Activated CD4-positive, alpha-beta memory T cell treated with anti-CD3 and anti-CD28 coated beads for 36 hours (primary cell): ENCODE results near the gene RPL21. TPM values are rescaled to one million over a fixed set of nuclear protein-coding genes. Genes with fewer than 3 reads are reported as not detected.

Experiments
- CTCF ChIA-PET: fragments of 350-600 bp; sonication (Branson Sonifier 250); formaldehyde crosslinking; loops from one replicate; lab custom pipeline; 2021; ENCODE audit warnings: antibody characterized with exemption, inconsistent platforms; lab: Charles Lee
- POLR2A ChIA-PET: fragments of 350-600 bp; sonication (Branson Sonifier 250); formaldehyde crosslinking; loops from one replicate; lab custom pipeline; 2021; ENCODE audit warnings: antibody characterized with exemption; lab: Charles Lee
- DNase-seq: peaks from one replicate; pipeline ENCODE4 v3.0.0-alpha.2; 2020
- H3K27ac Mint-ChIP-seq: one replicate; pipeline ENCODE4 v1.8.0; 2021; ENCODE audit warnings: mixed read lengths
- H3K27me3 Mint-ChIP-seq: one replicate; pipeline ENCODE4 v1.8.0; 2021; ENCODE audit warnings: mixed read lengths
- H3K36me3 Mint-ChIP-seq: one replicate; pipeline ENCODE4 v1.8.0; 2021; ENCODE audit warnings: mixed read lengths
- H3K4me1 Mint-ChIP-seq: one replicate; pipeline ENCODE4 v1.8.0; 2021; ENCODE audit warnings: low read depth, mixed read lengths
- H3K4me3 Mint-ChIP-seq: one replicate; pipeline ENCODE4 v1.8.0; 2021; ENCODE audit warnings: mild to moderate bottlenecking, mixed read lengths
- H3K9me3 Mint-ChIP-seq: one replicate; pipeline ENCODE4 v1.8.0; 2021; ENCODE audit warnings: mixed read lengths
- intact Hi-C: fragments of 100-400 bp; cut with micrococcal nuclease; formaldehyde crosslinking; loops from one replicate; pipeline ENCODE4 v1.15.1; 2023
- total RNA-seq, 2 experiments: library from RNA; stranded (reverse); gene quantifications; one replicate each; pipeline ENCODE4 v1.2.3, GENCODE V29; 2021

Gene RPL21
- total RNA-seq, 2 experiments from 2014 or later: 1,539 to 1,545 TPM

DNA sequence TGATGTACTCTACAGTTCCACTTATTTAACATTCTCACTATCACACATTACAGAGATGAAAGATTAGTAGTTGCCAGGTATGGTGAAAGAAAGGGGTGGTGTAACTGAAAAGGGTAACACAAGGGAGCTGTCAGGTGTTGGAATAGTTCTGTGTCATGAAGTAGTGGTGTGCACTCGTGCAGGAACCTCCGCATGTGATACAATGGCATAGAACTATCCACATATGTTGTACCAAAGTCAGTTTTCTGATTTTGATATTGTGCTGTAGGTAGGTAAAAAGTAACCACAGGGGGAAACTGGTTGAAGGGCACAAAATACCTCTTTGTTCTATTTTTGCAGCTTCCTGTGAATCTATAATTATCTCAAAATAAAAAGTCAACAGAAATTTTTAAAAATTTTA lies 24.4 kb upstream of the RPL21 start:
- Mint-ChIP-seq H3K9me3 (peaks cover 8% of the 10 kb centered on the region), H3K4me3 (no peak overlapping the region), H3K27me3 (peaks cover 14% of the 10 kb centered on the region), H3K4me1 (peaks cover 2% of the 10 kb centered on the region), H3K27ac (no peak overlapping the region), H3K36me3 (peaks cover 2% of the 10 kb centered on the region)
- POLR2A ChIA-PET: no interaction called here
- CTCF ChIA-PET: no interaction called here
- intact Hi-C loops: no loop called here
- no peak for DNase-seq

DNA sequence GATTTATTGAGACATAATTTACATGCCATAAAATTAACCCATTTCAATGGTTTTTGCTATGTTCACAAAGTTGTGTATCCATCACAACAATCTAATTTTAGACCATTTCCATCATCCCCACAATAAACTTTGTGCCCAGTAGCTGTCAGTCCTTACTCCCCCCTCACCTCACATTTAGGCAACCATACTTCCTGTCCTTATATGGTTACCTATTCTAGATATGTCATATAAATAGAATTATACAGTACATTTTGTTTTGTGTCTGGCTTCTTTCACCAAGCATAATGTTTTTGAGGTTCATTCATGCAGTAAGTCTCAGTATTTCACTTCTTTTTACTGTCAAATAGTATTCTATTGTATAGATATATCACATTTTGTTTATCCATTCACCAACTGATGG lies 23.2 kb upstream of the RPL21 start:
- CTCF ChIA-PET: no interaction called here
- no peak for DNase-seq
- peaks cover 7% of the 10 kb centered on the region for H3K36me3 Mint-ChIP-seq
- H3K27me3 Mint-ChIP-seq: peaks cover 11% of the 10 kb centered on the region
- no peak overlapping the region for H3K27ac Mint-ChIP-seq
- POLR2A ChIA-PET: no interaction called here
- H3K4me1 Mint-ChIP-seq: peaks cover 2% of the 10 kb centered on the region
- no peak overlapping the region for H3K4me3 Mint-ChIP-seq
- H3K9me3 Mint-ChIP-seq: peaks cover 9% of the 10 kb centered on the region
- intact Hi-C loops: no loop called here

GRCh38 chr13:27229642-27230041 lies 21.7 kb upstream of the RPL21 start:
- ChIA-PET CTCF (no interaction called here), POLR2A (no interaction called here)
- H3K4me3 Mint-ChIP-seq: no peak overlapping the region
- peaks cover 8% of the 10 kb centered on the region for H3K27me3 Mint-ChIP-seq
- no peak overlapping the region for H3K27ac Mint-ChIP-seq
- H3K36me3 Mint-ChIP-seq: peaks cover 7% of the 10 kb centered on the region
- DNase-seq: no peak
- peaks cover 9% of the 10 kb centered on the region for H3K9me3 Mint-ChIP-seq
- peaks cover 2% of the 10 kb centered on the region for H3K4me1 Mint-ChIP-seq
- intact Hi-C loops: no loop called here

DNA sequence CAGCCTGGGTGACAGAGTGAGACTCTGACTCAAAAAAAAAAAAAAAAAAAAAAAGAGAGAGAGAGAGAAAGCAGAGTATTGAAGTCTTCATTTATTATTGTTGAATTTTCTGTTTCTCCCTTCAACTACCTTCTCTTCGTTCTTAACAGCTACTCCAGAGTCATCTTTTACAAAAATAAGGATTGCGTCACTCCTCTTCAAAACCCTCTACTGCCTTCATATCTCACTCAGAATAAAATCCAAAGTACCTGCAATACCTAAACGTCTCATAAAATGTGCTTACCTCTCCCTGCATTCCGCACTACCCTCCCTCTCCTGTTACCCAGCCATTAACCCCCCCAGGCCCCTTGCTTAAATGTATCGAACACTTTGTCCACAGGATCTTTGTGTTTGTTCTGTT lies 17.4 kb upstream of the RPL21 start:
- Mint-ChIP-seq H3K27me3 (no peaks in the 10 kb centered on the region), H3K36me3 (peaks cover 7% of the 10 kb centered on the region), H3K4me1 (no peaks in the 10 kb centered on the region), H3K27ac (no peak overlapping the region), H3K4me3 (no peak overlapping the region), H3K9me3 (peaks cover 9% of the 10 kb centered on the region)
- intact Hi-C loops: no loop called here
- ChIA-PET CTCF (no interaction called here), POLR2A (no interaction called here)
- no peak for DNase-seq

DNA sequence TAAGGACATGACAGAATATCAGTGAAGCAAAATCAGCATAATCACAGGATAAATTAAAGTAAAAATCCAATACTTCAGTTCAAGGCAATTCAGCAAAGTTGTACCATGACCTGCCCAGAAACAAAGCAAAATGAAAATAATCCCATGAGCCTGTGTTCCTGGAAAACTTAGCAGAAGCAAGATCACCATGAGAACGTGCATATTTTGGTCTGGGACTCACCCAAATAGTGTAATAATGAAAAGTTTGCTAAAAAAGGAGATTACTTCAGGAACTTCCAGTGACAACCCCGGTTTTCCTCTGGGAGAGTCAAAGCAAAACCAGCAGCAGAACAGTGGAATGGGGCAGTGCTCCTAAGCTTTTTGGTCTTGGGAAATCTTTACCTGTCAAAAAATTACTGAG lies 14.9 kb upstream of the RPL21 start:
- H3K27me3 Mint-ChIP-seq: no peaks in the 10 kb centered on the region
- DNase-seq: no peak
- intact Hi-C loops: no loop called here
- no peaks in the 10 kb centered on the region for H3K4me1 Mint-ChIP-seq
- POLR2A ChIA-PET: no interaction called here
- peaks cover 7% of the 10 kb centered on the region for H3K36me3 Mint-ChIP-seq
- no peak overlapping the region for H3K27ac Mint-ChIP-seq
- H3K9me3 Mint-ChIP-seq: peaks cover 3% of the 10 kb centered on the region
- CTCF ChIA-PET: no interaction called here
- H3K4me3 Mint-ChIP-seq: no peak overlapping the region

- POLR2A ChIA-PET: no interaction called here
- H3K4me3 Mint-ChIP-seq: no peak overlapping the region
- no peaks in the 10 kb centered on the region for H3K27me3 Mint-ChIP-seq
- DNase-seq: no peak
- peaks cover 3% of the 10 kb centered on the region for H3K4me1 Mint-ChIP-seq
- peaks cover 6% of the 10 kb centered on the region for H3K36me3 Mint-ChIP-seq
- H3K27ac Mint-ChIP-seq: no peak overlapping the region
- intact Hi-C loops: no loop called here
- CTCF ChIA-PET: interaction anchor here (0.6 to 1.5 kb wide), 2 partner anchors 9 to 28 kb away, joined by 3 to 4 read pairs; partner anchors contain the start of genes RASL11A and RPL21
- no peaks in the 10 kb centered on the region for H3K9me3 Mint-ChIP-seq
Measured at GRCh38 chr13:27242702-27243101, 8.7 kb upstream of the RPL21 start.

DNA sequence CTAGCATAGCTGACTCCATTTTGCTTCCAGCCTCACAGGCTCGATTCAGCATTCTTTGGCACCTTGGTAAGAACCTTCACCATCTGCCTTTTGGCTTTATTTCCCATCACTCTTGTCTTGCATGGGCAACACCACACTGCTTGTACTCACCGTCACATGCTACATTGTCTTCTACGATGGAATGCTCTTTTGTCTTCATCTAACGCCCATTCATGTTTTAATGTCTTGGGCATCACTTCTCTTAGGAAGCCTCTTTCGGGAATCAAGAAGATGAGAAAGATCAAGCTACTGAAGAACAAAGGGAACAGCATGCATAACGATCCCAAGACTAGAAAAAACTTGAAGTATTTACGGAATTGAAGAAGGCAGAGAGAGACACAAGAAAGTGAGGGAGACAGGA lies 5.7 kb upstream of the RPL21 start:
- no peaks in the 10 kb centered on the region for H3K9me3 Mint-ChIP-seq
- H3K27ac Mint-ChIP-seq: no peak overlapping the region
- ChIA-PET CTCF (no interaction called here), POLR2A (no interaction called here)
- DNase-seq: no peak
- peaks cover 18% of the 10 kb centered on the region for H3K4me1 Mint-ChIP-seq
- H3K4me3 Mint-ChIP-seq: no peak overlapping the region
- H3K27me3 Mint-ChIP-seq: no peaks in the 10 kb centered on the region
- H3K36me3 Mint-ChIP-seq: peaks cover 6% of the 10 kb centered on the region
- intact Hi-C loops: no loop called here

DNA sequence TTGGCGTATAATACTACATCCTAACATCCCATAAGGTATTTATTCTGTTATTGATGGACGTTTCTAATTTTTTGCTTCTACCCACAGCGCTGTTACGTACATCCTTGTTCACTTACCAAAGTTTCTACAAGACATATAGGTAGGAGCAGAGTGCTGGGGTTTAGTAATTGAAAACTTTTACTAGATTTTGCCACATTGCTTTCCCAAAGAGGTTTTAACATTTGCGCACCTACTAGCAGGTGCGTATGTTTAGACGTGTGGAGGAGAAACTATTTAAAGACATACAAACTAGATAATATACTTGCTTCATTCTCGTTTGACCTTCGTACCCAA lies 559 bp upstream of the RPL21 start:
- CTCF ChIA-PET: interaction anchor here (0.6 kb wide), 1 partner anchor 8 kb away, joined by 3 read pairs; no protein-coding TSS in a partner anchor
- POLR2A ChIA-PET: interaction anchor here (0.6 to 1.1 kb wide), 11 partner anchors 13 to 266 kb away, joined by 3 to 11 read pairs (median 5); partner anchors contain the start of genes RASL11A and USP12
- Mint-ChIP-seq H3K27ac (peak overlapping the region; percentile 95), H3K9me3 (no peaks in the 10 kb centered on the region), H3K4me1 (peaks cover 43% of the 10 kb centered on the region), H3K36me3 (peaks cover 39% of the 10 kb centered on the region), H3K27me3 (no peaks in the 10 kb centered on the region), H3K4me3 (peak overlapping the region; percentile 94)
- DNase-seq: no peak
- intact Hi-C loops: loop anchor here (1.0 to 5.0 kb wide), 10 partner anchors 20 to 887 kb away; partner anchors contain the start of genes LNX2, MTIF3, PAN3 and RASL11A

GRCh38 chr13:27252467-27252866 lies 1.1 kb downstream of the RPL21 start:
- DNase-seq: no peak
- Mint-ChIP-seq H3K27me3 (no peaks in the 10 kb centered on the region), H3K4me3 (peak overlapping the region; percentile 94), H3K9me3 (no peaks in the 10 kb centered on the region), H3K4me1 (peaks cover 51% of the 10 kb centered on the region), H3K27ac (peak overlapping the region; percentile 95), H3K36me3 (peaks cover 55% of the 10 kb centered on the region)
- ChIA-PET POLR2A (interaction anchor here (0.5 to 1.9 kb wide), 5 partner anchors 10 to 194 kb away, joined by 3 to 10 read pairs (median 4); no protein-coding TSS in a partner anchor), CTCF (interaction anchor here (1.0 kb wide), 2 partner anchors 18 to 121 kb away, joined by 3 to 4 read pairs; partner anchors contain the start of gene RASL11A)
- intact Hi-C loops: loop anchor here (5.0 kb wide), 2 partner anchors 105 to 885 kb away; partner anchors contain the start of gene PAN3

DNA sequence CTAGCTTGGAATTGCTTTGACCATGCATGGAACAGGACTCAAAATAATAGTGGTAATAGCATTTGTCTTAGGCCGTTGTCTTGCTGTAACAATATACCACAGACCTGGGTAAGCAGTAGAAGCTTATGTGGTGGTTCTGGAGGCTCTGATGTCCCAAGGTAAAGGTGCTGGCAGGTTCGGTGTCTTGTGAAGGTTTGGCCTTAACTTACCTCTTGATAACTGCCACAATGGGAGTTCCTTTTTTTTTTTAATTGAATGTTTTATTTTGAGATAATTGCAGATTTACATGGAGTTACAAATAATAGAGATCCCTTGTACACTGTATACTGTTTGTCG lies 5.8 kb downstream of the RPL21 start:
- Mint-ChIP-seq H3K4me3 (no peak overlapping the region), H3K27me3 (no peaks in the 10 kb centered on the region), H3K4me1 (peaks cover 73% of the 10 kb centered on the region), H3K27ac (peak overlapping the region; percentile 81), H3K36me3 (peaks cover 79% of the 10 kb centered on the region), H3K9me3 (no peaks in the 10 kb centered on the region)
- CTCF ChIA-PET: interaction anchor here (2.0 kb wide), 1 partner anchor 14 kb away, joined by 12 read pairs; the partner anchor contains the start of gene RASL11A
- POLR2A ChIA-PET: interaction anchor here (1.0 to 3.4 kb wide), 7 partner anchors 10 to 125 kb away, joined by 3 to 14 read pairs (median 5); partner anchors contain the start of gene RASL11A
- intact Hi-C loops: no loop called here
- no peak for DNase-seq

- H3K27ac Mint-ChIP-seq: peak overlapping the region; percentile 81
- H3K27me3 Mint-ChIP-seq: no peaks in the 10 kb centered on the region
- H3K36me3 Mint-ChIP-seq: peaks cover 77% of the 10 kb centered on the region
- peaks cover 76% of the 10 kb centered on the region for H3K4me1 Mint-ChIP-seq
- POLR2A ChIA-PET: interaction anchor here (0.6 to 3.4 kb wide), 7 partner anchors 9 to 126 kb away, joined by 3 to 14 read pairs (median 5); partner anchors contain the start of gene RASL11A
- no peaks in the 10 kb centered on the region for H3K9me3 Mint-ChIP-seq
- CTCF ChIA-PET: interaction anchor here (2.0 kb wide), 1 partner anchor 13 kb away, joined by 12 read pairs; the partner anchor contains the start of gene RASL11A
- intact Hi-C loops: no loop called here
- no peak overlapping the region for H3K4me3 Mint-ChIP-seq
- DNase-seq: no peak
Measured at GRCh38 chr13:27257648-27258253, 6.4 kb downstream of the RPL21 start.

DNA sequence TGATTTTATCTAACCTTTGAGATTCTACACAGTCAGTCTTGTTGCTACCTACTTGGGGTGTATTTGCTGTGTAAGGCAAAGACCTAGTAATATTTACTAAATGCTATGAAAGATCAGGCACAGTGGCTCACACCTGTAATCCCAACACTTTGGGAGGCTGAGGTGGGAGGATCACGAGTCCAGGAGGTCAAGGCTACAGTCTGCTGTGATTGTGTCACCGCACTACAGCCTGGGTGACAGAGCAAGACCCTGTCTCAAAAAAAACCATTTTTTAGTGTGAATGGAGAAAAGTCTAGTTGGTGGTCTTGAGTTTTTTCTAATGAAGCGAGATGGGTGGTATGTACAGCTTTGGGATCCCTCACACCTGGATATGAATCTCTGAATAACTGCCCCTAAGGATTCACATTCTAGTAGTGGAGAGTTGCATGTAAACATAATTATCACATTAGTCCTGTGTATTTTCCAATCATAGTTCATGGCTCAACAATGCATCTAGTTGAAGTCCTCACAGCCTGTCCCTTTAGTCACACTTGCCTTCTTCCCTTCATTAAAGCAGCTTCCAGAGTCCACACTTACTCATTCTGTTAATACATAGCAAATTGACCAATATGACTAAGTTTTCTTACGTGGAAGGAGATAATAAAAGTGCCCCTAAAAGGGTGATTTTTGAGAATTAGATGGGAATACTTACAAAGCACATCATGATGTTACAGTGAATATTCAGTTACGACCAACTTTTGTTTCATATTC lies 7.5 kb downstream of the RPL21 start:
- H3K4me1 Mint-ChIP-seq: peaks cover 68% of the 10 kb centered on the region
- no peak overlapping the region for H3K4me3 Mint-ChIP-seq
- CTCF ChIA-PET: interaction anchor here (0.6 to 2.0 kb wide), 3 partner anchors 12 to 274 kb away, joined by 3 to 12 read pairs (median 5); partner anchors contain the start of gene RASL11A
- POLR2A ChIA-PET: interaction anchor here (0.9 to 3.4 kb wide), 3 partner anchors 11 to 130 kb away, joined by 4 to 14 read pairs (median 12); partner anchors contain the start of gene RASL11A
- no peaks in the 10 kb centered on the region for H3K27me3 Mint-ChIP-seq
- H3K9me3 Mint-ChIP-seq: no peaks in the 10 kb centered on the region
- H3K27ac Mint-ChIP-seq: peak overlapping the region; percentile 81
- peaks cover 68% of the 10 kb centered on the region for H3K36me3 Mint-ChIP-seq
- intact Hi-C loops: no loop called here
- DNase-seq: no peak
